IMR-90 (cell line): ENCODE results near the gene PPP1R16B. TPM values are rescaled to one million over a fixed set of nuclear protein-coding genes. Genes with fewer than 3 reads are reported as not detected.
A peak's percentile ranks its signal among the peaks of the same experiment; 100 is the strongest.

Source experiments
- ATAC-seq: fragments of 200-7000 bp; cut with Tn5 transposase; 2 replicates; pipeline ENCODE4 v1.9.1; 2020; ENCODE audit warnings: low read depth, mild to moderate bottlenecking, moderate library complexity
- BruUV-seq: library from RNA; stranded (reverse); fragments of 400-500 nt; replicated peaks from 2 replicates; lab custom pipeline; 2021; lab: Mats Ljungman, UMichigan
- CTCF ChIA-PET: fragments of 300-600 bp; formaldehyde crosslinking; extraction: SDS; loops from one replicate; lab custom pipeline; 2021; ENCODE audit warnings: antibody characterized with exemption; lab: Yijun Ruan, JAX
- POLR2A ChIA-PET: fragments of 300-600 bp; sonication (Branson Sonifier 250); formaldehyde crosslinking; loops from one replicate; lab custom pipeline; 2022; ENCODE audit warnings: antibody characterized with exemption; ENCODE audit not compliant: unreplicated experiment; lab: Charles Lee
- DNase-seq: peaks from one replicate; pipeline ENCODE4 v3.0.0; 2013
- H2AFZ ChIP-seq: replicated peaks from 2 replicates; pipeline ENCODE3; 2013; ENCODE audit warnings: low read length, mild to moderate bottlenecking; ENCODE audit not compliant: poor library complexity
- H2AK5ac ChIP-seq: 2 replicates; pipeline ENCODE4 v1.6.1; 2013; ENCODE audit warnings: low read depth, low read length, inconsistent platforms
- H2AK9ac ChIP-seq: replicated peaks from 2 replicates; pipeline ENCODE3; 2013; ENCODE audit warnings: mild to moderate bottlenecking, low read depth, low read length, moderate library complexity; ENCODE audit not compliant: poor library complexity
- H2BK120ac ChIP-seq: 2 replicates; pipeline ENCODE4 v1.6.1; 2013; ENCODE audit warnings: low read depth, low read length, inconsistent platforms
- H2BK15ac ChIP-seq: 3 replicates; pipeline ENCODE4 v1.6.1; 2013; ENCODE audit warnings: low read depth, low read length, inconsistent platforms
- H2BK20ac ChIP-seq: 2 replicates; pipeline ENCODE4 v1.6.1; 2013; ENCODE audit warnings: low read depth, mild to moderate bottlenecking, inconsistent platforms, low read length, moderate library complexity
- H2BK5ac ChIP-seq: 2 replicates; pipeline ENCODE4 v1.6.1; 2013; ENCODE audit warnings: mild to moderate bottlenecking, low read depth, low read length, inconsistent platforms; ENCODE audit not compliant: poor library complexity, severe bottlenecking
- H3K14ac ChIP-seq: replicated peaks from 2 replicates; pipeline ENCODE4 v1.6.1; 2013; ENCODE audit warnings: low read depth, low read length, inconsistent platforms
- H3K18ac ChIP-seq: 2 replicates; pipeline ENCODE4 v1.6.1; 2013; ENCODE audit warnings: low read depth, low read length, control low read depth
- H3K23ac ChIP-seq: 2 replicates; pipeline ENCODE4 v1.6.1; 2013; ENCODE audit warnings: low read depth, low read length, inconsistent platforms
- H3K27ac ChIP-seq: 2 replicates; pipeline ENCODE4 v1.5.1; 2013; ENCODE audit warnings: mild to moderate bottlenecking, control low read depth, low read length; ENCODE audit not compliant: insufficient read depth
- H3K27me3 ChIP-seq: 2 replicates; pipeline ENCODE4 v1.6.1; 2013; ENCODE audit warnings: low read length; ENCODE audit not compliant: control insufficient read depth, insufficient read depth
- H3K36me3 ChIP-seq: 2 replicates; pipeline ENCODE4 v1.6.1; 2013; ENCODE audit warnings: low read length, mixed read lengths; ENCODE audit not compliant: control insufficient read depth, insufficient read depth
- H3K4ac ChIP-seq: 2 replicates; pipeline ENCODE4 v1.6.1; 2013; ENCODE audit warnings: low read depth, low read length, inconsistent platforms
- H3K4me1 ChIP-seq: 2 replicates; pipeline ENCODE4 v1.6.1; 2013; ENCODE audit warnings: low read length, mixed read lengths; ENCODE audit not compliant: control insufficient read depth, insufficient read depth
- H3K4me2 ChIP-seq: 2 replicates; pipeline ENCODE4 v1.6.1; 2013; ENCODE audit warnings: low read depth, mild to moderate bottlenecking, control low read depth, low read length, moderate library complexity
- H3K4me3 ChIP-seq: 2 replicates; pipeline ENCODE4 v1.5.1; 2013; ENCODE audit warnings: low read depth, mild to moderate bottlenecking, control low read depth, low read length, moderate library complexity; ENCODE audit not compliant: insufficient read depth
- H3K56ac ChIP-seq: 2 replicates; pipeline ENCODE4 v1.6.1; 2013; ENCODE audit warnings: low read length, inconsistent platforms; ENCODE audit not compliant: insufficient read depth; ENCODE audit errors: extremely low read depth
- H3K79me1 ChIP-seq, 2 experiments: 2 replicates each; pipeline ENCODE4 v1.6.1; 2013; ENCODE audit warnings: low read length in 2 of 2, inconsistent platforms in 1 of 2, low read depth in 1 of 2
- H3K9ac ChIP-seq: 2 replicates; pipeline ENCODE4 v1.6.1; 2013; ENCODE audit warnings: low read depth, low read length, control low read depth
- H3K9me1 ChIP-seq: 2 replicates; pipeline ENCODE4 v1.6.1; 2013; ENCODE audit warnings: low read length, inconsistent platforms; ENCODE audit not compliant: insufficient read depth
- H3K9me3 ChIP-seq: 2 replicates; pipeline ENCODE4 v1.6.1; 2013; ENCODE audit warnings: low read length; ENCODE audit not compliant: control insufficient read depth, insufficient read depth
- H4K20me1 ChIP-seq: 2 replicates; pipeline ENCODE4 v1.6.1; 2013; ENCODE audit warnings: low read length, inconsistent platforms; ENCODE audit not compliant: insufficient read depth
- H4K5ac ChIP-seq: 2 replicates; pipeline ENCODE4 v1.6.1; 2013; ENCODE audit warnings: mild to moderate bottlenecking, low read depth, low read length, control low read depth
- H4K8ac ChIP-seq, 2 experiments: 2 replicates each; pipeline ENCODE4 v1.6.1; 2013; ENCODE audit warnings: low read depth in 2 of 2, low read length in 2 of 2, control low read depth in 1 of 2, inconsistent platforms in 1 of 2
- H4K91ac ChIP-seq: 2 replicates; pipeline ENCODE4 v1.6.1; 2013; ENCODE audit warnings: low read depth, low read length, inconsistent platforms; ENCODE audit not compliant: insufficient read depth
- CEBPB ChIP-seq: IDR thresholded peaks from 2 replicates; pipeline ENCODE4 v1.6.1; 2012; ENCODE audit warnings: low read depth, low read length, improper control_type of control experiment
- FOS ChIP-seq: fragments of 150-350 bp; IDR thresholded peaks from 2 replicates; pipeline ENCODE4 v1.6.1; 2016; ENCODE audit warnings: low read depth, low read length
- RFX5 ChIP-seq: IDR thresholded peaks from 2 replicates; pipeline ENCODE4 v1.8.0; 2012; ENCODE audit warnings: low read depth, mild to moderate bottlenecking, low read length, moderate library complexity
- SMC3 ChIP-seq: fragments of 150-350 bp; IDR thresholded peaks from 2 replicates; pipeline ENCODE4 v1.6.1; 2016; ENCODE audit warnings: low read depth, mild to moderate bottlenecking, antibody characterized with exemption, low read length, moderate library complexity
- WGBS, 2 experiments: methylation state at CpG; one replicate each; pipeline versions ENCODE4 v1.1.5 to v1.1.7; 2013; ENCODE audit warnings: missing lambda C conversion rate in 2 of 2; ENCODE audit not compliant: insufficient read length in 1 of 2; ENCODE audit errors: extremely low coverage in 2 of 2; 5-methylcytosine and 5-hydroxymethylcytosine counted together
- dilution Hi-C: fragments of 300-500 bp; cut with HindIII; formaldehyde crosslinking; loops from one replicate; pipeline ENCODE4 v1.14.3; 2018; ENCODE audit warnings: low sequenced_read_pairs; ENCODE audit not compliant: unreplicated experiment
- in situ Hi-C: fragments of 300-500 bp; cut with MboI; formaldehyde crosslinking; loops from 3 replicates; pipeline ENCODE4 v1.14.3; 2019; ENCODE audit warnings: low sequenced_read_pairs, inconsistent platforms, mixed read lengths
- intact Hi-C: fragments of 100-400 bp; cut with micrococcal nuclease; formaldehyde crosslinking; loops from 2 replicates; pipeline ENCODE4 v1.10.0; 2022
- polyA plus RNA-seq, 3 experiments: library from polyadenylated mRNA; depleted of rRNA; stranded (reverse); fragments of >200 nt; gene quantifications; 2 replicates each; pipeline ENCODE4 v1.2.3, GENCODE V29; 2012; ENCODE audit warnings: low replicate concordance in 1 of 3
- total RNA-seq: library from RNA; depleted of rRNA; stranded (reverse); fragments of >200 nt; gene quantifications from 2 replicates; pipeline ENCODE4 v1.2.3, GENCODE V29; 2012
- TF ChIP-seq, protein P1 (sequence below): fragments of 150-350 bp; IDR thresholded peaks from 2 replicates; pipeline ENCODE4 v1.6.1; 2016; ENCODE audit warnings: low read depth, mild to moderate bottlenecking, low read length, moderate library complexity, borderline replicate concordance
- TF ChIP-seq, protein P2 (sequence below): conservative IDR thresholded peaks from 2 replicates; pipeline ENCODE4 v1.5.1; 2012; ENCODE audit warnings: mild to moderate bottlenecking, low read depth, low read length, improper control_type of control experiment

Gene PPP1R16B
- total and polyA plus RNA-seq, 2 of the 4 experiments (the other 2 are of a cell fraction): not detected

DNA sequence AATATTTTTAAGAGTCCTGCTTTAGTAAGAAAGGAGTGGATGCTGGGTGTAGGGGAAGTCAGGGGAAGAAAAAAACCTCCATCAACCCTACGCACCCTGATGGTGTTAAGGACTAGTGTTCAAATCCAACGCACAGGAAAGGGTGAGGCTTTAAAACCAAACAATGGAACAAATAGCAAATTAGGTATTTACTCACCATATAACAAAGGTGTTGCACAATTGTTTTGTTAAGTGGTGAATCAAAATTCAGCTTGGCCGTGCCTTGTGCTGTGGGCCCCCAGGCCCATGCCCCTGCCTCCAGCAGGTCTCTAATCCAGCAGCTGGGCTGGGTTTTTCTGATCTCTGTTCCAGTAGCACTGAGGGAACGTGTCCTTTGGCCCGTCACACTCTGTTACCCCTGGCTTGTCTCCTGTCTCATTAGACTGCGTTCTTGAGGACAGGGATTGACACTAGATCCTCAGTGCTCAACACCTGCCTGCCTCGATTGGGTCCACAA, 132.5 kb downstream of the PPP1R16B start:
- CTCF ChIA-PET: no interaction called here
- Histone ChIP-seq H3K27me3 (no peaks in the 10 kb centered on the region), H2AK9ac (no peak overlapping the region), H4K8ac (no peak overlapping the region), H3K23ac (no peak overlapping the region), H4K5ac (no peak overlapping the region), H3K4me1 (peaks cover 5% of the 10 kb centered on the region), H3K4me3 (no peak overlapping the region), H4K91ac (no peak overlapping the region), H3K79me1 (peaks cover 54 to 71% of the 10 kb centered on the region in 2 experiments), H3K4ac (no peak overlapping the region), H3K4me2 (no peak overlapping the region), H2BK120ac (no peak overlapping the region), H3K36me3 (peaks cover 1% of the 10 kb centered on the region; the same call in 1 of the 2 replicates), H3K14ac (no peak overlapping the region), H2BK20ac (no peak overlapping the region), H3K27ac (no peak overlapping the region), H2BK5ac (no peak overlapping the region), H3K9me1 (peaks cover 30% of the 10 kb centered on the region), H3K9me3 (no peaks in the 10 kb centered on the region), H2AK5ac (no peak overlapping the region), H2AFZ (no peak overlapping the region), H3K9ac (no peak overlapping the region), H4K20me1 (peaks cover 6% of the 10 kb centered on the region; the same call in 1 of the 2 replicates), H3K56ac (no peak overlapping the region), H2BK15ac (no peak overlapping the region), H3K18ac (no peak overlapping the region)
- intact Hi-C loops (no loop called here), dilution Hi-C loops (no loop called here), in situ Hi-C loops (no loop called here)
- 80% methylated on average over 1 of the region's 7 CpGs; no CpG with 5 or more reads in 1 of the 2 experiments for WGBS, 2 experiments
- POLR2A ChIA-PET: no interaction called here
- TF ChIP-seq RFX5 (no peak), SMC3 (no peak), FOS (no peak), CEBPB (peak; percentile 30; the same call in 1 of the 2 replicates)
- TF ChIP-seq, protein P1, sequence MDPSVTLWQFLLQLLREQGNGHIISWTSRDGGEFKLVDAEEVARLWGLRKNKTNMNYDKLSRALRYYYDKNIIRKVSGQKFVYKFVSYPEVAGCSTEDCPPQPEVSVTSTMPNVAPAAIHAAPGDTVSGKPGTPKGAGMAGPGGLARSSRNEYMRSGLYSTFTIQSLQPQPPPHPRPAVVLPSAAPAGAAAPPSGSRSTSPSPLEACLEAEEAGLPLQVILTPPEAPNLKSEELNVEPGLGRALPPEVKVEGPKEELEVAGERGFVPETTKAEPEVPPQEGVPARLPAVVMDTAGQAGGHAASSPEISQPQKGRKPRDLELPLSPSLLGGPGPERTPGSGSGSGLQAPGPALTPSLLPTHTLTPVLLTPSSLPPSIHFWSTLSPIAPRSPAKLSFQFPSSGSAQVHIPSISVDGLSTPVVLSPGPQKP: no peak
- TF ChIP-seq, protein P2, sequence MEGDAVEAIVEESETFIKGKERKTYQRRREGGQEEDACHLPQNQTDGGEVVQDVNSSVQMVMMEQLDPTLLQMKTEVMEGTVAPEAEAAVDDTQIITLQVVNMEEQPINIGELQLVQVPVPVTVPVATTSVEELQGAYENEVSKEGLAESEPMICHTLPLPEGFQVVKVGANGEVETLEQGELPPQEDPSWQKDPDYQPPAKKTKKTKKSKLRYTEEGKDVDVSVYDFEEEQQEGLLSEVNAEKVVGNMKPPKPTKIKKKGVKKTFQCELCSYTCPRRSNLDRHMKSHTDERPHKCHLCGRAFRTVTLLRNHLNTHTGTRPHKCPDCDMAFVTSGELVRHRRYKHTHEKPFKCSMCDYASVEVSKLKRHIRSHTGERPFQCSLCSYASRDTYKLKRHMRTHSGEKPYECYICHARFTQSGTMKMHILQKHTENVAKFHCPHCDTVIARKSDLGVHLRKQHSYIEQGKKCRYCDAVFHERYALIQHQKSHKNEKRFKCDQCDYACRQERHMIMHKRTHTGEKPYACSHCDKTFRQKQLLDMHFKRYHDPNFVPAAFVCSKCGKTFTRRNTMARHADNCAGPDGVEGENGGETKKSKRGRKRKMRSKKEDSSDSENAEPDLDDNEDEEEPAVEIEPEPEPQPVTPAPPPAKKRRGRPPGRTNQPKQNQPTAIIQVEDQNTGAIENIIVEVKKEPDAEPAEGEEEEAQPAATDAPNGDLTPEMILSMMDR: no peak
- no peak for DNase-seq
- no TSS peak for BruUV-seq
- ATAC-seq: no peak
